Neural progenitor cell (in vitro differentiated cells): Measurements from ENCODE around the gene ABI3BP.

Experiments
- CTCF ChIP-seq: fragments of 200-600 bp; sonication (generic); IDR thresholded peaks from 2 replicates; pipeline ENCODE4 v1.5.1; 2017; ENCODE audit warnings: antibody characterized with exemption, mild to moderate bottlenecking
- EZH2 ChIP-seq: fragments of 200-600 bp; sonication (generic); IDR thresholded peaks from 2 replicates; pipeline ENCODE4 v1.6.1; 2017; ENCODE audit warnings: antibody characterized with exemption, mild to moderate bottlenecking, moderate library complexity
- EZH2phosphoT487 ChIP-seq: fragments of 200-600 bp; sonication (generic); IDR thresholded peaks from 2 replicates; pipeline ENCODE4 v1.6.1; 2017; ENCODE audit warnings: antibody characterized with exemption

GRCh38 chr3:100703865-100704264, 289.4 kb downstream of the ABI3BP start:
- TF ChIP-seq CTCF, result no peak
- no peak for TF ChIP-seq EZH2phosphoT487
- TF ChIP-seq EZH2, result no peak
